KMS-11 (cell line): ENCODE results near the gene UACA.

Experiments used
- H2AFZ ChIP-seq: fragments of 200-600 bp; sonication (generic); 2 replicates; pipeline ENCODE4 v1.6.1; 2016; ENCODE audit warnings: antibody characterized with exemption, mixed run types, low read depth
- H3K27ac ChIP-seq: fragments of 200-600 bp; sonication (generic); 2 replicates; pipeline ENCODE4 v1.6.1; 2016; ENCODE audit warnings: mild to moderate bottlenecking, mixed run types
- H3K27me3 ChIP-seq: fragments of 200-600 bp; sonication (generic); 2 replicates; pipeline ENCODE4 v1.6.1; 2017; ENCODE audit warnings: mild to moderate bottlenecking, low read depth, mixed run types, moderate library complexity; ENCODE audit not compliant: insufficient read depth
- H3K36me3 ChIP-seq: fragments of 200-600 bp; sonication (generic); 2 replicates; pipeline ENCODE4 v1.6.1; 2017; ENCODE audit warnings: mild to moderate bottlenecking, mixed run types; ENCODE audit not compliant: insufficient read depth
- H3K4me1 ChIP-seq: fragments of 200-600 bp; sonication (generic); 2 replicates; pipeline ENCODE4 v1.6.1; 2016; ENCODE audit warnings: mild to moderate bottlenecking, low read depth, mixed run types; ENCODE audit not compliant: poor library complexity, severe bottlenecking
- H3K4me2 ChIP-seq: fragments of 200-600 bp; sonication (generic); 2 replicates; pipeline ENCODE4 v1.7.0; 2016; ENCODE audit warnings: mild to moderate bottlenecking, mixed run types
- H3K4me3 ChIP-seq: fragments of 200-600 bp; sonication (generic); IDR thresholded peaks from 2 replicates; pipeline ENCODE4 v1.6.1; 2017; ENCODE audit warnings: low read depth, low read length, mixed read lengths; ENCODE audit not compliant: insufficient read depth
- H3K79me2 ChIP-seq: fragments of 200-600 bp; sonication (generic); 2 replicates; pipeline ENCODE4 v1.6.1; 2016; ENCODE audit warnings: low read depth, mixed run types; ENCODE audit not compliant: insufficient read depth
- H3K9ac ChIP-seq: fragments of 200-600 bp; sonication (generic); 2 replicates; pipeline ENCODE4 v1.6.1; 2016; ENCODE audit warnings: mild to moderate bottlenecking, mixed run types
- H4K20me1 ChIP-seq: fragments of 200-600 bp; sonication (generic); 2 replicates; pipeline ENCODE4 v1.6.1; 2016; ENCODE audit warnings: mild to moderate bottlenecking, mixed run types; ENCODE audit not compliant: insufficient read depth
- CTCF ChIP-seq: fragments of 200-600 bp; sonication (generic); conservative IDR thresholded peaks from 2 replicates; pipeline ENCODE4 v1.6.1; 2017; ENCODE audit warnings: low read depth, mild to moderate bottlenecking, antibody characterized with exemption, low read length, moderate library complexity, mixed read lengths

Gene UACA

GRCh38 chr15:70643106-70643782, 120.1 kb downstream of the UACA start:
- Histone ChIP-seq H3K27ac (no peak overlapping the region), H4K20me1 (no peaks in the 10 kb centered on the region), H3K4me1 (no peaks in the 10 kb centered on the region), H3K4me2 (no peak overlapping the region), H3K4me3 (no peak overlapping the region), H3K36me3 (no peaks in the 10 kb centered on the region), H3K27me3 (no peaks in the 10 kb centered on the region), H3K79me2 (no peaks in the 10 kb centered on the region), H3K9ac (no peak overlapping the region), H2AFZ (no peak overlapping the region)
- TF ChIP-seq CTCF, result no peak

- Histone ChIP-seq H3K27me3 (no peaks in the 10 kb centered on the region), H2AFZ (no peak overlapping the region), H3K4me1 (no peaks in the 10 kb centered on the region), H3K4me3 (no peak overlapping the region), H3K27ac (no peak overlapping the region), H3K79me2 (no peaks in the 10 kb centered on the region), H3K36me3 (no peaks in the 10 kb centered on the region), H4K20me1 (no peaks in the 10 kb centered on the region), H3K4me2 (no peak overlapping the region), H3K9ac (no peak overlapping the region)
- no peak for TF ChIP-seq CTCF
Observed at GRCh38 chr15:70636540-70637165, 126.7 kb downstream of the UACA start.

- Histone ChIP-seq H3K36me3 (no peaks in the 10 kb centered on the region), H3K27ac (no peak overlapping the region), H3K79me2 (no peaks in the 10 kb centered on the region), H2AFZ (no peak overlapping the region), H3K4me1 (no peaks in the 10 kb centered on the region), H3K9ac (no peak overlapping the region), H3K4me3 (no peak overlapping the region), H3K27me3 (no peaks in the 10 kb centered on the region), H3K4me2 (no peak overlapping the region), H4K20me1 (no peaks in the 10 kb centered on the region)
- TF ChIP-seq CTCF, result no peak
Observed at GRCh38 chr15:70635895-70636294, 127.5 kb downstream of the UACA start.

- H3K27me3 ChIP-seq, result no peaks in the 10 kb centered on the region
- H3K4me3 ChIP-seq, result no peak overlapping the region
- H3K9ac ChIP-seq, result no peak overlapping the region
- TF ChIP-seq CTCF, result no peak
- no peak overlapping the region for H3K4me2 ChIP-seq
- no peak overlapping the region for H2AFZ ChIP-seq
- H4K20me1 ChIP-seq, result no peaks in the 10 kb centered on the region
- H3K36me3 ChIP-seq, result no peaks in the 10 kb centered on the region
- H3K27ac ChIP-seq, result no peak overlapping the region
- H3K79me2 ChIP-seq, result no peaks in the 10 kb centered on the region
- no peaks in the 10 kb centered on the region for H3K4me1 ChIP-seq
Observed at GRCh38 chr15:70633991-70634390, 129.4 kb downstream of the UACA start.
